Measurements from ENCODE around the gene IFNA2. TPM values are rescaled to one million over a fixed set of nuclear protein-coding genes. Genes with fewer than 3 reads are reported as not detected.

IFNA2 gene
- total RNA-seq, 2 donors from 2014 or later, result not detected

GRCh38 chr9:21357479-21358460, 27.4 kb downstream of the IFNA2 start:
- H3K4me1 Mint-ChIP-seq, result peaks cover 9% of the 10 kb centered on the region
- peak overlapping the region; percentile 68 for H3K4me3 Mint-ChIP-seq
- H3K36me3 Mint-ChIP-seq (ENCODE audit: low read depth), result no peaks in the 10 kb centered on the region
- ATAC-seq, result peak; percentile 67
- no peaks in the 10 kb centered on the region for H3K9me3 ChIP-seq (ENCODE audit: control insufficient read depth, low read length, poor library complexity, severe bottlenecking)
- DNase-seq, result no peak
- peaks cover 2% of the 10 kb centered on the region for H3K27me3 Mint-ChIP-seq
- peak overlapping the region; percentile 86 for H3K27ac Mint-ChIP-seq

GRCh38 chr9:21350787-21351186, 34.4 kb downstream of the IFNA2 start, which contains the start of gene IFNA6:
IFNA6 (minus strand) TSS chr9:21350887; CDS start chr9:21350887, 0 bp downstream.
- H3K9me3 ChIP-seq (ENCODE audit: control insufficient read depth, low read length, poor library complexity, severe bottlenecking), result no peaks in the 10 kb centered on the region

GRCh38 chr9:21348430-21348970, 36.7 kb downstream of the IFNA2 start:
- H3K4me1 Mint-ChIP-seq, result no peaks in the 10 kb centered on the region
- no peak for DNase-seq
- no peaks in the 10 kb centered on the region for H3K9me3 ChIP-seq (ENCODE audit: control insufficient read depth, low read length, poor library complexity, severe bottlenecking)
- H3K4me3 Mint-ChIP-seq, result no peak overlapping the region
- no peak for ATAC-seq
- H3K27ac Mint-ChIP-seq, result no peak overlapping the region
- no peaks in the 10 kb centered on the region for H3K36me3 Mint-ChIP-seq (ENCODE audit: low read depth)
- H3K27me3 Mint-ChIP-seq, result peaks cover 37% of the 10 kb centered on the region

More at GRCh38 chr9:21350787-21351186, 34.4 kb downstream of the IFNA2 start, which contains the start of gene IFNA6:
- Mint-ChIP-seq H3K27ac (no peak within 1 kb of the TSS), H3K4me1 (no peaks in the 10 kb centered on the region), H3K36me3 (ENCODE audit: low read depth) (no peaks in the 10 kb centered on the region), H3K4me3 (no peak within 1 kb of the TSS), H3K27me3 (peaks cover 22% of the 10 kb centered on the region)
- ATAC-seq, result no peak
- DNase-seq, result no peak

- peaks cover 4% of the 10 kb centered on the region for H3K4me1 Mint-ChIP-seq
- no peak overlapping the region for H3K27ac Mint-ChIP-seq
- H3K27me3 Mint-ChIP-seq, result peaks cover 53% of the 10 kb centered on the region
- no peaks in the 10 kb centered on the region for H3K9me3 ChIP-seq (ENCODE audit: control insufficient read depth, low read length, poor library complexity, severe bottlenecking)
- ATAC-seq (no peak), DNase-seq (no peak)
- H3K36me3 Mint-ChIP-seq (ENCODE audit: low read depth), result peaks cover 8% of the 10 kb centered on the region
- H3K4me3 Mint-ChIP-seq, result no peak overlapping the region
Observed at GRCh38 chr9:21340735-21341134, 44.5 kb downstream of the IFNA2 start.

- Mint-ChIP-seq H3K4me3 (peak overlapping the region; percentile 49), H3K4me1 (peaks cover 32% of the 10 kb centered on the region), H3K36me3 (ENCODE audit: low read depth) (peaks cover 6% of the 10 kb centered on the region), H3K27me3 (peaks cover 18% of the 10 kb centered on the region), H3K27ac (peak overlapping the region; percentile 92)
- no peak for ATAC-seq
- no peak for DNase-seq
- H3K9me3 ChIP-seq (ENCODE audit: control insufficient read depth, low read length, poor library complexity, severe bottlenecking), result no peaks in the 10 kb centered on the region
Observed at GRCh38 chr9:21336457-21336856, 48.7 kb downstream of the IFNA2 start.

GRCh38 chr9:21334701-21335632, 50.2 kb downstream of the IFNA2 start, which contains the start of gene KLHL9:
KLHL9 (minus strand) TSS chr9:21335404; CDS start chr9:21334859, 545 bp downstream.
- H3K36me3 Mint-ChIP-seq (ENCODE audit: low read depth), result peaks cover 5% of the 10 kb centered on the region
- peak within 1 kb of the TSS; percentile 92 for H3K27ac Mint-ChIP-seq
- DNase-seq (peak; percentile 72 to 80 (median 79)), ATAC-seq (peak; percentile 90)
- peaks cover 11% of the 10 kb centered on the region for H3K27me3 Mint-ChIP-seq
- H3K4me3 Mint-ChIP-seq, result peak within 1 kb of the TSS; percentile 92
- peaks cover 41% of the 10 kb centered on the region for H3K4me1 Mint-ChIP-seq
- H3K9me3 ChIP-seq (ENCODE audit: control insufficient read depth, low read length, poor library complexity, severe bottlenecking), result no peaks in the 10 kb centered on the region

Other genes with a start within 250 kb of the IFNA2 start
- gene IFNW1, start 243.6 kb downstream of the IFNA2 start, total RNA-seq, result not detected
- gene IFNA21, start 218.7 kb downstream of the IFNA2 start, total RNA-seq, result not detected
- not detected for gene IFNA4, start 197.8 kb downstream of the IFNA2 start, total RNA-seq
- gene IFNA7, start 183.2 kb downstream of the IFNA2 start, total RNA-seq, result not detected
- gene IFNA10, start 178.3 kb downstream of the IFNA2 start, total RNA-seq, result not detected
- not detected for gene IFNA16, start 168.1 kb downstream of the IFNA2 start, total RNA-seq
- not detected for gene IFNA17, start 157.2 kb downstream of the IFNA2 start, total RNA-seq
- not detected for gene IFNA14, start 145.4 kb downstream of the IFNA2 start, total RNA-seq
- gene IFNA5, start 80.1 kb downstream of the IFNA2 start, total RNA-seq, result not detected
- 10 to 100 TPM; 13.7 to 16.2 TPM for gene KLHL9, start 50.0 kb downstream of the IFNA2 start, total RNA-seq
- not detected for gene IFNA6, start 34.5 kb downstream of the IFNA2 start, total RNA-seq
- gene IFNA13, start 17.3 kb downstream of the IFNA2 start, total RNA-seq, result not detected
- gene IFNA8, start 23.7 kb upstream of the IFNA2 start, total RNA-seq, result not detected
- not detected for gene IFNA1, start 55.0 kb upstream of the IFNA2 start, total RNA-seq
- gene IFNE, start 96.9 kb upstream of the IFNA2 start, total RNA-seq, result not detected

Data from T-helper 17 cell (primary cell).